ENCODE measurements around the gene TMEM141.
"Not testable (repeated sequence)": the region's sequence is repeated elsewhere in the genome, so short reads cannot be mapped to it uniquely, and the experiment has no call there.

Gene TMEM141

DNA sequence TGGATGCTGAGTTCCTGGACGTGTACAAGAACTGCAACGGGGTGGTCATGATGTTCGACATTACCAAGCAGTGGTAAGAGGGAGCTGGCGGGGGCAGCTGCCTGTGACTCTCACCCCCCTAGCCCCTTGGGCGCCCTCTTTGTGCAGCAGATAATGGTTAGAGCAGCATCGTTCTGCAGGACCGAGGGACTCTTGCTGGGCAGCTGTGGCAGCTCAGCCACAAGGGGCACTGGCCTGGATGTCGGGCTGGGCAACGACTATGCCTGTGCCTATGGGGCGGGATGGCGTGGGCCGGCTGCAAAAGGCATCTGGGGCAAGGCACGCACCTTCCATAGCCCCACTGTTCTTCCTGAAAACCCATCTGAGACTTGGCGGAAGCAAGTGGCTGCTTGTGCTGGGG is 38.3 kb downstream of the TMEM141 start:
- TF ChIP-seq, protein P1, sequence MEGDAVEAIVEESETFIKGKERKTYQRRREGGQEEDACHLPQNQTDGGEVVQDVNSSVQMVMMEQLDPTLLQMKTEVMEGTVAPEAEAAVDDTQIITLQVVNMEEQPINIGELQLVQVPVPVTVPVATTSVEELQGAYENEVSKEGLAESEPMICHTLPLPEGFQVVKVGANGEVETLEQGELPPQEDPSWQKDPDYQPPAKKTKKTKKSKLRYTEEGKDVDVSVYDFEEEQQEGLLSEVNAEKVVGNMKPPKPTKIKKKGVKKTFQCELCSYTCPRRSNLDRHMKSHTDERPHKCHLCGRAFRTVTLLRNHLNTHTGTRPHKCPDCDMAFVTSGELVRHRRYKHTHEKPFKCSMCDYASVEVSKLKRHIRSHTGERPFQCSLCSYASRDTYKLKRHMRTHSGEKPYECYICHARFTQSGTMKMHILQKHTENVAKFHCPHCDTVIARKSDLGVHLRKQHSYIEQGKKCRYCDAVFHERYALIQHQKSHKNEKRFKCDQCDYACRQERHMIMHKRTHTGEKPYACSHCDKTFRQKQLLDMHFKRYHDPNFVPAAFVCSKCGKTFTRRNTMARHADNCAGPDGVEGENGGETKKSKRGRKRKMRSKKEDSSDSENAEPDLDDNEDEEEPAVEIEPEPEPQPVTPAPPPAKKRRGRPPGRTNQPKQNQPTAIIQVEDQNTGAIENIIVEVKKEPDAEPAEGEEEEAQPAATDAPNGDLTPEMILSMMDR (IDR thresholded peaks at IDR 0.05; ENCODE audit: insufficient read depth, low read length, poor library complexity, severe bottlenecking), result no peak
- Histone ChIP-seq H3K36me3 (ENCODE audit: control insufficient read depth, insufficient read depth, low read length) (peaks cover 46% of the 10 kb centered on the region), H3K4me3 (replicated peaks; ENCODE audit: low read depth, low read length) (no peak overlapping the region), H3K27me3 (replicated peaks; ENCODE audit: control insufficient read depth, insufficient read depth, low read length) (no peaks in the 10 kb centered on the region)
- no peak for DNase-seq (ENCODE audit: extremely low read depth, insufficient read length)

DNA sequence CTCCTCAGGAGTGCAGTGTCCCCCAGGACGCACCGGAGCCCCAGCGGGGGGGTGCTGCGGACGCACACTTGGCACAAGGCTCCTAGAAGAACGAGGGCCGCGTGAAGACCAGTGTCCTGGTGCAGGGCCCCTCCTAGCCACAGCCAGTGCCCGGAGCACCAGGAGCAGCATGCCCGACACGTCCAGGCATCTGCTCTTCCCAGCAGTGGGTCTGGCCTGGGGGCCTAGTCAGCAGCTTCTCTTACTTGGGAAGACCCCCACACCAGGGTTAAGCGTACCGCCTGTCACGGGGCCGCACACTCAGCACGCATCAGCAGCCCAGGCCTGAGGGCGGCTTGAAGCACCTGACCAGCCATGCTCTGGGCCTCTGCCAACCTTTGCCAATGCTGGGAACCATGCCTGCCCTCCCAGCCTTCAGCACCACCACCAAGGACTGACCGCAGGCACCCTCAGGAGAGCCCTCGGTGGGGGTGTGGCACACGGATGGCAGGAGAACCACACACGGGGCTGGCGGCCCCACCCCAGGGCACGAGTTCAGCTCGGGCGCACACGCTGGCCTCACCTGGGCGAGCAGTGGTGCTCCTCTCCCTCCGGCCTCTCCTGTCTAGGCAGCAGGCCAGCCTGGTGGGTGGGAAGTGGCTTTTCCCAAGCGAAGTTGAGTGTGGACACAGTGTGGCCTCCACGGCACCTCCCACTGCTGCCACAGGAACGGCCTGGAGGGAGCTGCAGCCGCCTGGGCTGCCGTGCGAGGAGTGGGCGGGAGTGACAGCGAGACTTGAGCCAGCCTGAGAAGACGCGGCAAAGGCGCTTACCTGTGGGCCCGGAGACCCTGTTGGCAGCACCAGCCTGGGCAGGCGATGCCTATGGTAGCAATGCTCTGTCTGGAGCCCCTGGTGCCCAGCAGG is 39.1 kb downstream of the TMEM141 start:
- H3K4me3 ChIP-seq (replicated peaks; ENCODE audit: low read depth, low read length), result no peak overlapping the region
- no peaks in the 10 kb centered on the region for H3K27me3 ChIP-seq (replicated peaks; ENCODE audit: control insufficient read depth, insufficient read depth, low read length)
- no peak for DNase-seq (ENCODE audit: extremely low read depth, insufficient read length)
- peaks cover 43% of the 10 kb centered on the region for H3K36me3 ChIP-seq (ENCODE audit: control insufficient read depth, insufficient read depth, low read length)
- TF ChIP-seq, protein P1 (IDR thresholded peaks at IDR 0.05; ENCODE audit: insufficient read depth, low read length, poor library complexity, severe bottlenecking), result no peak

DNA sequence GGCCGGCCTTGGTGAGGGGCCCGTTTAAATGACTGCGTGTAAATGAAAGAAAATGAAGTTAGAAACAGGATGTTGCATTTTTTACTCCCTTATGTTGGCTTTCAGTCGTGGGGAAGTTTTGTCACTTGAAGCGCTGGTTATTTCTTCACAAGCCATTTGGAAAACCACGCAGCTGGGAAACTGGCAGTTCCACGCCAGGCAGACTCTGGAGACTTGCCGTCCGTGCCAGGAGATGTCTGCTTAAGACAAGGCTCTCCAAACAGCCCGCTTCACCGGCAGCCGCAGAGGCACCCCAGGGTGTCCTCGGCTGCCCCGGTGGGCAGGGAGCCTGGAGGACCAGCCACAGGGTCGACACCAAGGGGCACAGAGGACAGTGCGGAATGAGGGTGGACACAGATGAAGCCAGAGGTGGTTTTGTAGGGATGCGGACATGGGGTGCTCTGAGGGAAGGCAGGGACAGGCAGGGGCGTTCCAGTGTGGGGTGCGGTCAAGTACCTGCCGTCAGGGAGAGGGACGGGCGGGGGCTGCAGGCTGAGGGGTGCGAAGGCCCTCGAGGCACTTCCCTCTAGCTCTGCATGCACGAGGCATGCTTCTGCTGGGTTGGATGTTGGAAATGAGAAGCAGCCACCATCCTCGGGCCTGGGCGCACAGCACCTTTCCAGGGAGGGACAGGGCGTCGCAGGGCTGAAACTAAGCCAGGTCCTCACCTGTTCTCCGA is 40.0 kb downstream of the TMEM141 start:
- Histone ChIP-seq H3K36me3 (ENCODE audit: control insufficient read depth, insufficient read depth, low read length) (peaks cover 43% of the 10 kb centered on the region), H3K4me3 (replicated peaks; ENCODE audit: low read depth, low read length) (no peak overlapping the region), H3K27me3 (replicated peaks; ENCODE audit: control insufficient read depth, insufficient read depth, low read length) (no peaks in the 10 kb centered on the region)
- TF ChIP-seq, protein P1 (IDR thresholded peaks at IDR 0.05; ENCODE audit: insufficient read depth, low read length, poor library complexity, severe bottlenecking), result no peak
- DNase-seq (ENCODE audit: extremely low read depth, insufficient read length), result peak; percentile 13

DNA sequence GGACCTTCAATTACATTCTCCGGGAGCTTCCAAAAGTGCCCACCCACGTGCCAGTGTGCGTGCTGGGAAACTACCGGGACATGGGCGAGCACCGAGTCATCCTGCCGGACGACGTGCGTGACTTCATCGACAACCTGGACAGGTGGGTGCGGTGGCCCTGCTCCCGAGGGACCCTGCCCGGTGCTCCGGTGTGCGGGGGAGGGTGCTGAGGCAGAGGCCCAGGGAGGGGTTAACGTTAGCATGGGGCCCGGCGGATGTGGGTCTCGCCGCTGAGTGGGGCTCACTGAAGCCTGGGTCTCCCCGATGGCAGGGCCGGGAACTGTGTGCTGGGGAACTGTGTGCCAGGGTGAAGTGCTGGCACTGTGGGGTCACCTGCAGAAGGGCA is 40.6 kb downstream of the TMEM141 start:
- Histone ChIP-seq H3K4me3 (replicated peaks; ENCODE audit: low read depth, low read length) (no peak overlapping the region), H3K36me3 (ENCODE audit: control insufficient read depth, insufficient read depth, low read length) (peaks cover 44% of the 10 kb centered on the region), H3K27me3 (replicated peaks; ENCODE audit: control insufficient read depth, insufficient read depth, low read length) (no peaks in the 10 kb centered on the region)
- TF ChIP-seq, protein P1 (IDR thresholded peaks at IDR 0.05; ENCODE audit: insufficient read depth, low read length, poor library complexity, severe bottlenecking), result no peak
- DNase-seq (ENCODE audit: extremely low read depth, insufficient read length), result peak; percentile 9

DNA sequence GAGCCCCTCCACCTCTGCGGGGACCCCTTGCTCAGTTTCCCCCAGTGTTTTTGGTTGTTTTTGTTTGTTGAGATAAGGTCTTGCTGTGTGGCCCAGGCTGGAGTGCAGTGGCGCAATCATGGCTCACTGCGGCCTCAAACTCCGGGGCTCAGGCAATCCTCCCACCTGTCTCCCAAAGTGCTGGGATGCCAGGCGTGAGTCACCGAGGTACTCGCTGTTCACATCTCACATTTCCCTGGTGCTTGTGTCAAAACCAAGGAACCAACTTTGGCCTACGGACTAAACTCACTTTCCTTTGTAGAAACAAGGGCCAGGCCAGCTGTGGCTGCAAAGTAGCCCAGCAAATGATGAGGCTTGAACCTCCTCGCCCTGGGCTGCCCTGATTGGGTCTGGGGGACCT is 41.4 kb downstream of the TMEM141 start:
- no peaks in the 10 kb centered on the region for H3K27me3 ChIP-seq (replicated peaks; ENCODE audit: control insufficient read depth, insufficient read depth, low read length)
- peaks cover 41% of the 10 kb centered on the region for H3K36me3 ChIP-seq (ENCODE audit: control insufficient read depth, insufficient read depth, low read length)
- no peak overlapping the region for H3K4me3 ChIP-seq (replicated peaks; ENCODE audit: low read depth, low read length)
- DNase-seq (ENCODE audit: extremely low read depth, insufficient read length), result no peak
- TF ChIP-seq, protein P1 (IDR thresholded peaks at IDR 0.05; ENCODE audit: insufficient read depth, low read length, poor library complexity, severe bottlenecking), result no peak

DNA sequence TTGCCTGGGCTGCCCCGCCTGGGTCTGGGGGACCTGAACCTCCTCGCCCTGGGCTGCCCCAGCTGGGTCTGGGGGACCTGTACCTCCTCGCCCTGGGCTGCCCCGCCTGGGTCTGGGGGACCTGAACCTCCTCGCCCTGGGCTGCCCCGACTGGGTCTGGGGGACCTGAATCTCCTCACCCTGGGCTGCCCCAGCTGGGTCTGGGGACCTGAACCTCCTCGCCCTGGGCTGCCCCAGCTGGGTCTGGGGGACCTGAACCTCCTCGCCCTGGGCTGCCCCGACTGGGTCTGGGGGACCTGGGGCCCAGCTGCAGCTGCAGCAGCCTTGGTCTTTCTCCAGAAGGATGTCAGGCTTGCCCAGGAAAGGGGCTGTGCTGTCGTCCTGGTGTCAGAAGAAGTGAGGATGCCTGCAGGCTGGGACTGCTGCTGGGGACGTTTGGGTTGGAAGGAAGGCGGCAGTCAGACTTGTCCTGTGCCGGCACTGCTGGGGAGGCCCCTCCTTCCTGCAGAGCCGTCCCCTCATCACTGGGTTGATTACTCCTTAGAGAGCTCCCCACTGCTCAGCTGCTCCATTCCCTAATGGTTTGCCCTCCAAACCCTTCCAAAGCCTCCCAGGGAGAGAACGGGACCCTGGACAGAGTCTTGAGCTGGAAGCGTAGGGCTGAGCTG is 42.4 kb downstream of the TMEM141 start:
- not testable (repeated sequence) for H3K4me3 ChIP-seq (replicated peaks; ENCODE audit: low read depth, low read length); H3K27me3 ChIP-seq (replicated peaks; ENCODE audit: control insufficient read depth, insufficient read depth, low read length); DNase-seq (ENCODE audit: extremely low read depth, insufficient read length)
- H3K36me3 ChIP-seq (ENCODE audit: control insufficient read depth, insufficient read depth, low read length), result peaks cover 38% of the 10 kb centered on the region

Data from GM06990 (cell line).